ENCODE data around the gene GBA3.

GBA3 gene

GRCh38 chr4:22703912-22704311 lies 11.2 kb downstream of the GBA3 start:
- no peak for DNase-seq

- DNase-seq, result no peak
Measured at GRCh38 chr4:22707390-22707789, 14.7 kb downstream of the GBA3 start.

GRCh38 chr4:22708961-22709360 lies 16.2 kb downstream of the GBA3 start:
- no peak for DNase-seq

- no peak for DNase-seq
Measured at GRCh38 chr4:22712105-22712504, 19.4 kb downstream of the GBA3 start.

GRCh38 chr4:22712529-22712928 lies 19.8 kb downstream of the GBA3 start:
- DNase-seq, result no peak

GRCh38 chr4:22713841-22714240 lies 21.1 kb downstream of the GBA3 start:
- no peak for DNase-seq

GRCh38 chr4:22719218-22719617 lies 26.5 kb downstream of the GBA3 start:
- DNase-seq, result no peak

GRCh38 chr4:22720091-22720490 lies 27.4 kb downstream of the GBA3 start:
- DNase-seq, result no peak

- no peak for DNase-seq
Measured at GRCh38 chr4:22721204-22721603, 28.5 kb downstream of the GBA3 start.

GRCh38 chr4:22730021-22730420 lies 37.3 kb downstream of the GBA3 start:
- no peak for DNase-seq

GRCh38 chr4:22733816-22734215 lies 41.1 kb downstream of the GBA3 start:
- no peak for DNase-seq

GRCh38 chr4:22736912-22737311 lies 44.2 kb downstream of the GBA3 start:
- DNase-seq, result no peak

GRCh38 chr4:22739968-22740367 lies 47.2 kb downstream of the GBA3 start:
- DNase-seq, result no peak

- DNase-seq, result no peak
Measured at GRCh38 chr4:22741744-22742143, 49.0 kb downstream of the GBA3 start.

GRCh38 chr4:22743290-22743689 lies 50.6 kb downstream of the GBA3 start:
- DNase-seq, result no peak

GRCh38 chr4:22744478-22745062 lies 51.8 kb downstream of the GBA3 start:
- no peak for DNase-seq

- DNase-seq, result no peak
Measured at GRCh38 chr4:22745234-22745633, 52.5 kb downstream of the GBA3 start.

GRCh38 chr4:22754116-22754515 lies 61.4 kb downstream of the GBA3 start:
- DNase-seq, result no peak

GRCh38 chr4:22762548-22762947 lies 69.8 kb downstream of the GBA3 start:
- no peak for DNase-seq

- DNase-seq, result no peak
Measured at GRCh38 chr4:22764183-22764582, 71.4 kb downstream of the GBA3 start.

- no peak for DNase-seq
Measured at GRCh38 chr4:22766068-22766467, 73.3 kb downstream of the GBA3 start.

- DNase-seq, result no peak
Measured at GRCh38 chr4:22778547-22779163, 85.9 kb downstream of the GBA3 start.

GRCh38 chr4:22780317-22780716 lies 87.6 kb downstream of the GBA3 start:
- DNase-seq, result no peak

GRCh38 chr4:22780797-22781196 lies 88.1 kb downstream of the GBA3 start:
- DNase-seq, result no peak

- DNase-seq, result no peak
Measured at GRCh38 chr4:22787753-22788375, 95.1 kb downstream of the GBA3 start.
